GM13977 (cell line): ENCODE measurements around the gene POLR1D.

Source experiments
- DNase-seq: peaks from one replicate; pipeline ENCODE4 v3.0.0; 2012; ENCODE audit warnings: low spot score
- CTCF ChIP-seq: IDR thresholded peaks from 2 replicates; pipeline ENCODE4 v1.5.1; 2012; ENCODE audit warnings: mild to moderate bottlenecking, control low read depth; ENCODE audit not compliant: insufficient read depth; ENCODE audit errors: extremely low read depth, missing control alignments
- in situ Hi-C: fragments of 300-500 bp; cut with MboI; formaldehyde crosslinking; loops from one replicate; pipeline ENCODE4 v1.12.0; 2022; ENCODE audit warnings: low sequenced_read_pairs, low pct_unique_long_range_greater_than_20kb, mixed read lengths, inconsistent platforms; ENCODE audit not compliant: unreplicated experiment

The POLR1D gene

GRCh38 chr13:27599845-27600553, 21.7 kb upstream of the POLR1D start:
- no peak for DNase-seq
- in situ Hi-C loops: no loop called here
- no peak for TF ChIP-seq CTCF

GRCh38 chr13:27600711-27601110, 21.0 kb upstream of the POLR1D start:
- in situ Hi-C loops: no loop called here
- TF ChIP-seq CTCF: no peak
- no peak for DNase-seq

GRCh38 chr13:27601208-27601607, 20.5 kb upstream of the POLR1D start:
- in situ Hi-C loops: no loop called here
- DNase-seq: no peak
- TF ChIP-seq CTCF: no peak

- in situ Hi-C loops: no loop called here
Observed at GRCh38 chr13:27601803-27602202, 19.9 kb upstream of the POLR1D start.

GRCh38 chr13:27605099-27605498, 16.6 kb upstream of the POLR1D start:
- DNase-seq: no peak
- TF ChIP-seq CTCF: no peak
- in situ Hi-C loops: no loop called here

More at GRCh38 chr13:27601803-27602202, 19.9 kb upstream of the POLR1D start:
- no peak for TF ChIP-seq CTCF
- no peak for DNase-seq

- in situ Hi-C loops: no loop called here
- no peak for TF ChIP-seq CTCF
- no peak for DNase-seq
Observed at GRCh38 chr13:27605610-27606200, 16.0 kb upstream of the POLR1D start.
